Inflammatory macrophage (primary cell): ENCODE data around the gene CINP.
A peak's percentile ranks its signal among the peaks of the same experiment; 100 is the strongest.
"Not testable (repeated sequence)": the region's sequence is repeated elsewhere in the genome, so short reads cannot be mapped to it uniquely, and the experiment has no call there.

Source experiments
- DNase-seq, 2 donors: peaks; one replicate each; pipeline ENCODE4 v3.0.0-alpha.2; 2020 to 2022

Gene CINP

DNA sequence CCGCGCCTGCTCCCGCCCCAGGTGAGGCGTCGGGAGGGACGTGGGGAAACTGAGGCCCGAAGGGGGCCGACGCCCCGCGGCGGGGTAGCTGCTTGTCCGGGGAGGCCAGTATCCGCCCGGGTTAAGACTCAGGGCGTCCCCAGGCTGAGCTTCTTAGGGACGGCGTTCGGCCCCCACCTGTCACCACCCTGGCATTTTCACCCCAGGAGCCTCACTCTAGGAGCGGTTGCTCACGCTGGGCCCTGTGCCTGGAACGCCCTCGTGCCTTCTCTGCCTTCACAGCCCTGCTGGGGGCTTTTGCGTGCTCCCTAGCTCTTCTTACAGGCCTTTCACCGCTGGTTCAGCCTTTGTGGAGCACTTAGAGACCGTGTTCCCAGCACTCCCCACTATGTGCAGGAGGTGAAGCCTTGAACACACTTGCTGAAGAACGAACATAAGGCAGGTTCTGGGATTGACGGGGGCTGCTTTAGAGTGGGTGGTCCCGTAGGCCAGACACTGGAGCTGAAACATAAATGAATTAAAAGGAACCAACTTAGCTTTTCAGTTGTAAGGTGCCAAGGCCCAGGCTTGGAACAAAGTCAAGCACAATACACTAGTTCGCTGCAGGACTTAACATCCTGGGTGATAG lies 42.5 kb downstream of the CINP start:
- peak in 1 of 2 donors; percentile 26 for DNase-seq

GRCh38 chr14:102319351-102320032 lies 43.2 kb downstream of the CINP start, which contains the start of gene ZNF839:
Gene ZNF839 (plus strand): TSS chr14:102319746. CDS start chr14:102319766, 20 bp downstream.
- peak; percentile 89 to 95 for DNase-seq

DNA sequence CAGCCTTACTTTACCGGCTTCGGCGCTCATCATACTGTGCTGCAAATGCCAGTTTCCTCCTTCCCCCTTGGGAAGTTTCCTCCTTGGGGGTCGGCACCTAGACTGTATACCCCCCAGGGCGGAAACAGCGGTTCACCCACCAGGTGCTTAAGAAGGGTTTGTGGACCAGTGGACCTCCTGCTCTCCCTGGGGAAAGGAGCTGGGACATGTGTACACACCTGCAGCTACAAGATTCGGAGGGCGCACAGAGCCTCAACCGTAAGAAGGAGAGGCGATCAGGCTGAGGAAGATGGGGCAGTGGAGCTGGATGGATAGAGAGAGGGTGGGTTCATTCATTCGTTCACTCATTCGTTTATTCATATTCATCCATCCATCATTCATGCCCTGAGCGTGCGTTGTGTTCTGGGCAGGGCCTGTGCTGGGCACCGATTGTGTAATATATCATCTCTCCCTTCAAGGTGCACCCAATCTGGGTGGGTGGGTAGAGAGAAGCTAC lies 43.9 kb downstream of the CINP start:
- DNase-seq = no peak

- peak; percentile 25 to 34 for DNase-seq
Observed at GRCh38 chr14:102317564-102318248, 45.0 kb downstream of the CINP start.

GRCh38 chr14:102316743-102317563 lies 45.7 kb downstream of the CINP start:
- peak; percentile 93 to 94 for DNase-seq

GRCh38 chr14:102316338-102316742 lies 46.4 kb downstream of the CINP start:
- DNase-seq = peak; percentile 24 to 38

DNA sequence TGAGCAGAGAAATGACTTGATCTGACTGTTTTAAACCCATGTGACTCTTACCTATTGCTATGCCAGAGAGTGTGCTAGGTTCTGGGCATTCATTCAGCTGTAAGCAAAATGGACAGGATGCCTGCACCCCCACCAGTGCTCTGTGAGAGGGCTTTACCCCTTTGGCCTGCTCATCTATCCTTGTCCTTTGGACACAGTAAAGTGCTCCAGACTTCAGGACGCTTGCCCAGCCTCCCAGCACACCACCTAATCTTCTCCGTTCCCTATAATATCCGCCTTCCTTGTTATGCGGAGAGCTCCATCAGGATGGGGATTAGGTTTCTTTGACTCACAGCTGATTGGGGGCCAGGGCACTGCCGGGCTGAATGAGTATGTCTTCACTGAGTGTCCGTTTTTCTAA lies 47.6 kb downstream of the CINP start:
- DNase-seq = no peak

DNA sequence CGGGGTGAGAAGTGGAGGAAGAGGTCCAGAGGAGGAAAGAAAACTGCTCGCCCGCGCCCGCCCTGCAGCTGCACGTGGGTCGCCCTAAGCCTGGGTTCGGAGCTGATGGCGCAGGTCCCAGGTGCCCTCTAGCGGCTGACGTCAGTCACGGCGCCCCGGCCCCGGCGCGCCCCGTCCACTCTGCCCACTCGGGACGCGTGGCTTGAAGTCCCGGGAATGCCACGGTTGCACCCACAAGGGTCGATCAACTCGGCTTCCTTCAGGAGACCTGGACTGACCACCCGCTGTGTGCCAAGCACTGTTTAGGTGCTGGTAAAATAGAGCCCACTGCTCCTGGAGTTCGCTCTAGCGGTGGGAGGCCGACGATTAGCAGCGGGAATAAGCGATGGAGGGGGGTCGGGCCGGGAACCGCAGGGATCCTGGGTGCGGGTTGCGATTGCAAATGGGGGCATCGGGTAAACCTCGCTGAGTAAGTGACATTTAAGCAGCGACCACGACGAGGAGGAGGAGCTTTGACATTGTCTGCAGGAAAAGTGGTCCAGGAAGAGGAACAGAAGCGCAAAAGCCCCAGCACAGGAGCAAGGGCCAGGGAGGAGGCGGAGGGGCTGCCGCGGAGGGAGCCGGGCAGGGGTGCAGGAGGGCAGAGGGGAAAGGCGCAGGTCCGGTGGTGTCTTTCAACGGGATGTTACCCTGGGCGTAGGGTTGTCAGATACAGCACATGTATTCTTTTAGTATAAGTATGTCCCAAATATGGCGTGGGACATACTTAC lies 48.3 kb downstream of the CINP start:
- peak; percentile 71 to 82 for DNase-seq

DNA sequence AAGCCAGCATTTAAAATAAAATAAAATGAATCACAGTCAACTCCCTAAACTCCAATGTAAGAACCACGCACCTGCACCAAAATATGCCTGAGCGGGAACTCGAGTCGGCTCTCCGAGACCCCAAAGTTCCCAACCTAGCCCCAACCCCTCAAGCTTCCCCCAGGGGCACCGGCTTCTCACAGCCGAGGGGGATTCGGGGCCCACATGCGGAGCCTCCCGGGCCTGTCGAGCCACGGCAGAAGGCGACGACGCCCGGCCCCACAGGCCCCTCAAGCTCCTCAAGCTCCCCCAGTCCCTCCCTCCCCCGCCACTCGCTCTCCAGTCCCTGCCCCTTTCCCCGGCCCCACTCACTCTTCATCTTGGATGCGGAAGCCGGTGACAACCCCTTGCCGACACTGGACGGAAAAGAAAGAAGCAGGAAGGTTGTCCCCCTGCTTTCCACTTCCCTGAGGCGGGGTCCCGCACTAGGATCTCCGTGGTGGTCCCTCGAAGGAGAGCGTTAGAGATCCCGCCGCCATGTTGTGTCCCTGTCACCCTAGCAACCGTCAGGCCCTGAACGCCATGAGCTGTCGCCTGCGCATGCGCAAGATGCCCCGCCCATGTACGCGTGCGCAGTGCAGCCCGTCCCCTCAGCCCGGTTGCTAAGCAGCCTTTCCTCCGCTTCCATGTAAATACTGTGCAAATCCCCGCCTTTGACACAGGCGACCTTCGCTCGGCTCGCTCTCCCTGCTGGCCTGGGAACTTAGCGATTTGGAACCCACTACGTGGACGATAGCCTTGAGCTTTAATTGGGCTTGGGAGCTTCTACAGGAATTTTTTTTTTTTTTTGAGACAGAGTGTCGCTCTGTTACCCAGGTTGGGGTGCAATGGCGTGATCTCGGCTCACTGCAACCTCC lies 57.8 kb downstream of the CINP start, which contains the start of gene MOK:
MOK (minus strand) TSS at position 554 of the 896 bp plus-strand sequence; CDS start at position 358, 196 bp downstream.
- DNase-seq = peak; percentile 97 to 99

DNA sequence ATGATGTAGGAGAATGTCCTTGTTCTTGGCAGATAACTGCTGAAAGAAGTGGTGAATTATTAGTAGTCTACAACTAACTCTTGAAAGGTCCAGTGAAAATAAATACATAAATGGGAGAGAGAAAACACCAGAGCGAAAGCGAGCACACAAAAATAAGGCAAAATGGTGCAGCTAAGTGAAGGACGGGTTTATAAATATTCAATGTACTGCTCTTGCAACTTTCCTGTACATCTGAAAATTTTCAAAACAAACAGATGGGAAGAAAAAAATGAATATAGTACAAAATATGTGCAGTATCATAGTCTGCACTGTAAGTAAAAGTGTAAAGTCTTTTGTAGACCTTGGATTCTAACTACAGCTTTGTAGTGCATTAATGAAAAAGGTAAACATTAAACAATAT lies 59.0 kb downstream of the CINP start:
- DNase-seq = no peak

DNA sequence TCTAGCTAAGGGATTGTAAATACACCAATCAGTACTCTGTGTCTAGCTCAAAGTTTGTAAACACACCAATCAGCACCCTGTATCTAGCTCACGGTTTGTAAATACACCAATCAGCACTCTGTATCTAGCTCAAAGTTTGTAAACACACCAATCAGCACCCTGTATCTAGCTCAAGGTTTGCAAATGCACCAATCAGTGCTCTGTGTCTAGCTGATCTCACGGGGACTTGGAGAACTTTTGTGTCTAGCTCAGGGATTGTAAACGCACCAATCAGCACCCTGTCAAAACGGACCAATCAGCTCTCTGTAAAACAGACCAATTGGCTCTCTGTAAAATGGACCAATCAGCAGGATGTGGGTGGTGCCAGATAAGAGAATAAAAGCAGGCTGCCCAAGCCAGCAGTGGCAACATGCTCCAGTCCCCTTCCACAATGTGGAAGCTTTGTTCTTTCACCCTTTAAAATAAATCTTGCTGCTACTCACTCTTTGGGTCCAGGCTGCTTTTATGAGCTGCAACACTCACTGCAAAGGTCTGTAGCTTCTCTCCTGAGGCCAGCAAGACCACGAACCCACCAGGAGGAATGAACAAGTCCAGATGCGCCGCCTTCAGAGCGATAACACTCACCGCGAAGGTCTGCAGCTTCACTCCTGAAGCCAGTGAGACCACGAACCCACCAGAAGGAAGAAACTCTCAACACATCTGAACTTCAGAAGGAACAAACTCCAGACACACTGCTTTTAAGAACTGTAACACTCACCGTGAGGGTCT lies 64.2 kb downstream of the CINP start:
- not testable (repeated sequence) for DNase-seq
